Adipocyte (in vitro differentiated cells): ENCODE results near the gene SAMD9.
"Not testable (repeated sequence)": the region's sequence is repeated elsewhere in the genome, so short reads cannot be mapped to it uniquely, and the experiment has no call there.

Experiments used
- DNase-seq: peaks from one replicate; pipeline ENCODE4 v3.0.0-alpha.2; 2015; ENCODE audit warnings: low read depth
- H3K27me3 ChIP-seq: replicated peaks from 2 replicates; pipeline ENCODE4 v1.7.0; 2013; ENCODE audit warnings: mild to moderate bottlenecking, low read length, moderate library complexity; ENCODE audit not compliant: control insufficient read depth, insufficient read depth
- H3K36me3 ChIP-seq: 2 replicates; pipeline ENCODE4 v1.7.0; 2013; ENCODE audit warnings: low read length, mild to moderate bottlenecking, moderate library complexity; ENCODE audit not compliant: control insufficient read depth, insufficient read depth, severe bottlenecking
- H3K4me1 ChIP-seq: 2 replicates; pipeline ENCODE4 v1.7.0; 2013; ENCODE audit warnings: mild to moderate bottlenecking, low read length, moderate library complexity; ENCODE audit not compliant: control insufficient read depth, insufficient read depth
- H3K4me3 ChIP-seq: 2 replicates; pipeline ENCODE4 v1.7.0; 2013; ENCODE audit warnings: mild to moderate bottlenecking, low read length, moderate library complexity
- H3K9ac ChIP-seq: 2 replicates; pipeline ENCODE4 v1.7.0; 2013; ENCODE audit warnings: mild to moderate bottlenecking, low read length, moderate library complexity
- H3K9me3 ChIP-seq: 2 replicates; pipeline ENCODE4 v1.7.0; 2013; ENCODE audit warnings: mild to moderate bottlenecking, low read length, moderate library complexity; ENCODE audit not compliant: control insufficient read depth

Gene SAMD9

DNA sequence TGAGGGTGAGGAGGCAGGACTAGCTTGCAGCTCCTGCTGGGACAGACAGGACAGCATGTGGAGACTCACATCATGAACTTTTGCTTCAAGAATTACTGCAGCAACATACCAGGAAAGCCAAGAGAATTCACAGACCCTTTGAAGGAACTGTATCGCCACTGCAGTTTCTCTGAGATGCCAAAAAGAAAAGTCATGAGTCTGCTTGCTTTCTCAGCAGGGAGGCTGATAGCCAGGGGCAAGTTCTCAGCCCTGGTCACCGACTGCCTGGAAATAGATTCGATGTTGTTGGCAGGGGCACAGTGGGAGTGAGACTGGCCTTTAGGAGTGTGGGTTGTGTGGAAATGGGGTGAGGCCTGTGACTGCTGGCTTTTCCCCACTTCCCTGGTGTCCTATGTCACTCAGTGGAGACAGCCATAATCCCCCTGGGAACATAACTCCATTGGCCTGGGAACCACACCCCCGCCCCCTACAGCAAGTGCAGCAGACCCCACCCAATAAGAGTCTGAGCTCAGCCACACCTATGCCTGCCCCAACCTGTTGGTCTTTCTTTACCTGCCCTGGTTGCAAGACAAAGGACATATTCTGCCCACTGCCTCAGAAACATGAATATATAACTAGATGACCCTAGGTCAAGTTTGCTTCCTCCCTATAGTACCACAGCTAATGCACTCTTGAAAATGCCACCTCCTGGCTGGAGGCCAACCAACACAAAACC is 1.6 kb upstream of the SAMD9 start:
- Histone ChIP-seq H3K36me3 (no peaks in the 10 kb centered on the region), H3K4me1 (peaks cover 22% of the 10 kb centered on the region), H3K4me3 (no peak overlapping the region), H3K9me3 (no peaks in the 10 kb centered on the region), H3K9ac (no peak overlapping the region), H3K27me3 (no peaks in the 10 kb centered on the region)
- peak; percentile 46 for DNase-seq

GRCh38 chr7:93117327-93117726 is 452 bp downstream of the SAMD9 start:
- H3K4me1 ChIP-seq: peaks cover 22% of the 10 kb centered on the region
- no peaks in the 10 kb centered on the region for H3K27me3 ChIP-seq
- peak overlapping the region; percentile 77 for H3K9ac ChIP-seq
- peak; percentile 21 for DNase-seq
- H3K4me3 ChIP-seq: peak overlapping the region; percentile 84
- H3K36me3 ChIP-seq: no peaks in the 10 kb centered on the region
- H3K9me3 ChIP-seq: no peaks in the 10 kb centered on the region

DNA sequence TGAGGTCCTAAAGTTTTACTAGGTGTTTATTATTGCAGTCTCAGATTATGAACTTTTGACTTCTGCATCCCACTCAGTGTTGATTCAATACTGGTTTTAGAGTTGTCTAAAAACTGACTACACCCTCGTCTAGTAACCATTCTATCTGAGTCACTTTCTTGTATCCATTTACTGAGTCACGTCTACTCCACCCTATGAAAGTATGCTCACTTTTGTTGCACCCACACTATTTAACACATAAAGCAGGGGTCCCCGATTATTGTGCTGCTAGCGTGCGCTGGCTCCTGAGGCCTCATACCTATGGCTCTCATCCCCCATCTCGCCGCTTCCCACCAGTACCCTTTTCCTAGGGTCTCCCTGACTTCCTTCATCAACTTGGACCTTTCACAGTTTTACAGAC is 2.0 kb downstream of the SAMD9 start:
- peak; percentile 69 for DNase-seq
- peak overlapping the region; percentile 77 for H3K9ac ChIP-seq
- peaks cover 22% of the 10 kb centered on the region for H3K4me1 ChIP-seq

GRCh38 chr7:93108003-93108402 is 9.8 kb downstream of the SAMD9 start:
- Histone ChIP-seq H3K4me3 (no peak overlapping the region), H3K4me1 (no peaks in the 10 kb centered on the region), H3K9me3 (peaks cover 23% of the 10 kb centered on the region), H3K9ac (no peak overlapping the region), H3K36me3 (peaks cover 30% of the 10 kb centered on the region), H3K27me3 (no peaks in the 10 kb centered on the region)
- no peak for DNase-seq

More for the DNA sequence above, 2.0 kb downstream of the SAMD9 start:
- no peaks in the 10 kb centered on the region for H3K9me3 ChIP-seq
- no peaks in the 10 kb centered on the region for H3K36me3 ChIP-seq
- no peaks in the 10 kb centered on the region for H3K27me3 ChIP-seq
- H3K4me3 ChIP-seq: peak overlapping the region; percentile 84

GRCh38 chr7:93097388-93097787 is 20.4 kb downstream of the SAMD9 start:
- Histone ChIP-seq H3K9me3 (peaks cover 9% of the 10 kb centered on the region), H3K4me1 (no peaks in the 10 kb centered on the region), H3K36me3 (no peaks in the 10 kb centered on the region), H3K4me3 (no peak overlapping the region), H3K27me3 (no peaks in the 10 kb centered on the region), H3K9ac (no peak overlapping the region)
- no peak for DNase-seq

DNA sequence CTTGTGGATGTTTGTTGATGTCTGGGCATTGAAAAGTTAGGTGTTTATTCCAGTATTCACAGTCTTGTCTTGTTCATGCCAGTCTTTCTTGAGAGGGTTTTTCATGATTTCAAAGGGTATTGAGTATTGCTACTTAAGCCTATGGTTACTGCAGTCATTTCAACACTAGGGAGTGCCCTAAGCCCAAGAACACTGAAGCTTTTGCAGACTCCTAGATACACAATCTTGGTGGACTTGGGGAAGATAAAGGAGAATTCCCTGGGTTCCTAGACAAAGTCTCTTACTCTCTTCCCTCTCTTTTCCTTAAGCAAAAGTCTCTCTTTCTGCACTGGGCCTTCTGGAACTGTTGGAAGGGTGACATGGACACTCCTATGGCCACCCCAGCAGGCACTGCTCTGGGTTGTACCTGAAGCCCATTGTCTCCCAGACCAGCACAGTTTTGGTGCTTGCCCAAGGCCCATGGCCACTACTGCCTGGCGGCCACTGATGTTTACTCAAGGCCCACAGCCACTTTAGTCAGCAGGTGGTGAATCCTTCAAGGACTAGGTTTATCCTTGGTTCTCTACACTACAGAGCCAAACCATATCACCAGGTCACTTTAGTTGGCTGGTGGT is 24.9 kb downstream of the SAMD9 start:
- no peak overlapping the region for H3K4me3 ChIP-seq
- no peaks in the 10 kb centered on the region for H3K36me3 ChIP-seq
- H3K9ac ChIP-seq: no peak overlapping the region
- no peaks in the 10 kb centered on the region for H3K27me3 ChIP-seq
- no peaks in the 10 kb centered on the region for H3K4me1 ChIP-seq
- peaks cover 8% of the 10 kb centered on the region for H3K9me3 ChIP-seq
- DNase-seq: peak; percentile 59

GRCh38 chr7:93073357-93073756 is 44.4 kb downstream of the SAMD9 start:
- not testable (repeated sequence) for H3K27me3 ChIP-seq, H3K4me3 ChIP-seq, H3K9me3 ChIP-seq, H3K4me1 ChIP-seq, H3K36me3 ChIP-seq, H3K9ac ChIP-seq, DNase-seq

DNA sequence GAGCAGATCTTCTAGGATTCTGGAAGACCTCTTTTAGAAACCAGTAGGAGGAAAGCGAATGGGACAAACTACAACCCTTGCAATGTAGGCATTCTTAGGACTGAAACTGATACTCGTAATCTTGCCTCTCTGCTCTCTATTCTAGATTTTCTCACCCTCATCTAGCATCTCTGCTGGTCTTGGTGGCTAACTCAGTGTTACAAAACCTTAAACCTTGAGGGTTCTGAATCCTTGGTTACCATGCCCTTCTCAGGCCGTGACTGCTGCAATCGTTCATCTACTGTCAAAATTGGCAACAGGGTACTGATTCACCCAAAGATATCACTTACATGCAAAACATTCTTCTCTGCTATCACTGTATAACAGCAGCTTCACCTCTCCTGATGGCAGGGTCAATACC is 55.2 kb downstream of the SAMD9 start:
- Histone ChIP-seq H3K4me3 (no peak overlapping the region), H3K27me3 (no peaks in the 10 kb centered on the region), H3K4me1 (no peaks in the 10 kb centered on the region), H3K9me3 (peaks cover 11% of the 10 kb centered on the region), H3K36me3 (no peaks in the 10 kb centered on the region), H3K9ac (no peak overlapping the region)
- DNase-seq: no peak

GRCh38 chr7:93060865-93061264 is 56.9 kb downstream of the SAMD9 start:
- H3K9me3 ChIP-seq: peaks cover 5% of the 10 kb centered on the region
- no peaks in the 10 kb centered on the region for H3K4me1 ChIP-seq
- H3K9ac ChIP-seq: no peak overlapping the region
- H3K4me3 ChIP-seq: no peak overlapping the region
- H3K36me3 ChIP-seq: no peaks in the 10 kb centered on the region
- no peak for DNase-seq
- no peaks in the 10 kb centered on the region for H3K27me3 ChIP-seq

DNA sequence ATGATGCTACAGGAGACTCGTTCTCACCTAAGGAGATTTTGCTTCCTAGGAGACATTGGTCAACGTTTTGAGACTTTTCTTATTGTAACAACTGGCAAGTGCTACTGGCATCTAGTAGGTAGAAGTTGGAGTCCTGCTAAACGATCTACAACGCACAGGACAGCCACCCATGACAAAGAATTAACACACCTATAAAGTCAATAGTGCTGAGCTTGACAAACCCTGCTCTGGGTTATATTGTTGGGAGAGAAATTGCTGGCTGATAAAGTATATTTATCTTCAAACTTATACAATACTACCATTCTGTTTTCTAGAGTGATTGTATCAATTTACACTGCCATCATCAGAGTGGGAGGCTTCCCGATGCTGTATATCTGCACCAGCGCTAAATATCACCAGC is 57.8 kb downstream of the SAMD9 start:
- Histone ChIP-seq H3K4me1 (no peaks in the 10 kb centered on the region), H3K9ac (no peak overlapping the region), H3K36me3 (no peaks in the 10 kb centered on the region), H3K27me3 (no peaks in the 10 kb centered on the region), H3K9me3 (no peaks in the 10 kb centered on the region), H3K4me3 (no peak overlapping the region)
- no peak for DNase-seq

- not testable (repeated sequence) for H3K36me3 ChIP-seq, DNase-seq, H3K4me1 ChIP-seq, H3K27me3 ChIP-seq, H3K9me3 ChIP-seq, H3K4me3 ChIP-seq, H3K9ac ChIP-seq
These were observed 61.2 kb downstream of the SAMD9 start for GRCh38 chr7:93056621-93057020.
